ENCODE results near the gene DCLRE1B. TPM values are rescaled to one million over a fixed set of nuclear protein-coding genes. Genes with fewer than 3 reads are reported as not detected.
A peak's percentile ranks its signal among the peaks of the same experiment; 100 is the strongest.

The DCLRE1B gene
- polyA plus RNA-seq, 1 donor (not counting 4 experiments of a cell fraction or from before 2014, with no cell fraction given): 5.4 TPM

GRCh38 chr1:113870778-113871177, 34.3 kb upstream of the DCLRE1B start:
- no peak overlapping the region for H3K4me2 ChIP-seq (ENCODE audit: control insufficient read depth, extremely low read depth, insufficient read depth, low read depth, low read length)
- H2AFZ ChIP-seq (ENCODE audit: control insufficient read depth, low read length): no peak overlapping the region
- H3K9ac ChIP-seq (ENCODE audit: control insufficient read depth, extremely low read depth, insufficient read depth, low read length): no peak overlapping the region
- DNase-seq (ENCODE audit: low read depth, low spot score) (no peak), FAIRE-seq (no peak)
- H3K27me3 ChIP-seq (ENCODE audit: control insufficient read depth, extremely low read depth, insufficient read depth, low read length): no peaks in the 10 kb centered on the region
- no peaks in the 10 kb centered on the region for H3K9me1 ChIP-seq (ENCODE audit: control insufficient read depth, extremely low read depth, insufficient read depth, low read length)
- dilution Hi-C loops (cut with MboI; ENCODE audit: extremely low pct_ligation_motif_present, low sequenced_read_pairs): no loop called here
- H3K36me3 ChIP-seq (ENCODE audit: control insufficient read depth in 2 of 2, extremely low read depth in 1 of 2, insufficient read depth in 2 of 2, low read length in 2 of 2): no peaks in the 10 kb centered on the region
- no peak overlapping the region for H3K4me3 ChIP-seq (ENCODE audit: control insufficient read depth in 2 of 3, extremely low read depth in 1 of 3, insufficient read depth in 2 of 3, low read depth in 1 of 3, low read length in 3 of 3)
- no peak for TF ChIP-seq EZH2 (IDR thresholded peaks at IDR 0.05; ENCODE audit: low read length)
- TF ChIP-seq, protein P1, sequence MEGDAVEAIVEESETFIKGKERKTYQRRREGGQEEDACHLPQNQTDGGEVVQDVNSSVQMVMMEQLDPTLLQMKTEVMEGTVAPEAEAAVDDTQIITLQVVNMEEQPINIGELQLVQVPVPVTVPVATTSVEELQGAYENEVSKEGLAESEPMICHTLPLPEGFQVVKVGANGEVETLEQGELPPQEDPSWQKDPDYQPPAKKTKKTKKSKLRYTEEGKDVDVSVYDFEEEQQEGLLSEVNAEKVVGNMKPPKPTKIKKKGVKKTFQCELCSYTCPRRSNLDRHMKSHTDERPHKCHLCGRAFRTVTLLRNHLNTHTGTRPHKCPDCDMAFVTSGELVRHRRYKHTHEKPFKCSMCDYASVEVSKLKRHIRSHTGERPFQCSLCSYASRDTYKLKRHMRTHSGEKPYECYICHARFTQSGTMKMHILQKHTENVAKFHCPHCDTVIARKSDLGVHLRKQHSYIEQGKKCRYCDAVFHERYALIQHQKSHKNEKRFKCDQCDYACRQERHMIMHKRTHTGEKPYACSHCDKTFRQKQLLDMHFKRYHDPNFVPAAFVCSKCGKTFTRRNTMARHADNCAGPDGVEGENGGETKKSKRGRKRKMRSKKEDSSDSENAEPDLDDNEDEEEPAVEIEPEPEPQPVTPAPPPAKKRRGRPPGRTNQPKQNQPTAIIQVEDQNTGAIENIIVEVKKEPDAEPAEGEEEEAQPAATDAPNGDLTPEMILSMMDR (optimal IDR thresholded peaks at IDR 0.05 in 1 of 3, IDR thresholded peaks at IDR 0.05 in 1 of 3, conservative IDR thresholded peaks at IDR 0.05 in 1 of 3; ENCODE audit: extremely low read depth in 1 of 3, insufficient read depth in 2 of 3, low read length in 3 of 3): no peak
- no peaks in the 10 kb centered on the region for H3K9me3 ChIP-seq (ENCODE audit: control insufficient read depth, low read depth, low read length)
- no peak overlapping the region for H3K27ac ChIP-seq (ENCODE audit: control insufficient read depth, insufficient read depth, low read length)
- H3K79me2 ChIP-seq (ENCODE audit: control insufficient read depth, insufficient read depth, low read length): no peaks in the 10 kb centered on the region
- peaks cover 57% of the 10 kb centered on the region for H3K4me1 ChIP-seq (ENCODE audit: control insufficient read depth, extremely low read depth, insufficient read depth, low read length)
- H4K20me1 ChIP-seq (ENCODE audit: control insufficient read depth, extremely low read depth, insufficient read depth, low read length): no peaks in the 10 kb centered on the region

- dilution Hi-C loops (cut with MboI; ENCODE audit: extremely low pct_ligation_motif_present, low sequenced_read_pairs): no loop called here
- DNase-seq (ENCODE audit: low read depth, low spot score) (peak; percentile 59), FAIRE-seq (peak; percentile 90)
- Histone ChIP-seq H3K9ac (ENCODE audit: control insufficient read depth, extremely low read depth, insufficient read depth, low read length) (no peak within 1 kb of the TSS), H3K4me2 (ENCODE audit: control insufficient read depth, extremely low read depth, insufficient read depth, low read depth, low read length) (peak within 1 kb of the TSS; percentile 39), H3K4me3 (ENCODE audit: control insufficient read depth in 2 of 3, extremely low read depth in 1 of 3, insufficient read depth in 2 of 3, low read depth in 1 of 3, low read length in 3 of 3) (no peak within 1 kb of the TSS), H3K9me1 (ENCODE audit: control insufficient read depth, extremely low read depth, insufficient read depth, low read length) (no peaks in the 10 kb centered on the region), H3K27ac (ENCODE audit: control insufficient read depth, insufficient read depth, low read length) (no peak within 1 kb of the TSS), H3K36me3 (ENCODE audit: control insufficient read depth in 2 of 2, extremely low read depth in 1 of 2, insufficient read depth in 2 of 2, low read length in 2 of 2) (no peaks in the 10 kb centered on the region), H3K27me3 (ENCODE audit: control insufficient read depth, extremely low read depth, insufficient read depth, low read length) (no peaks in the 10 kb centered on the region), H3K9me3 (ENCODE audit: control insufficient read depth, low read depth, low read length) (no peaks in the 10 kb centered on the region), H3K4me1 (ENCODE audit: control insufficient read depth, extremely low read depth, insufficient read depth, low read length) (peaks cover 55% of the 10 kb centered on the region), H3K79me2 (ENCODE audit: control insufficient read depth, insufficient read depth, low read length) (no peaks in the 10 kb centered on the region), H2AFZ (ENCODE audit: control insufficient read depth, low read length) (peak within 1 kb of the TSS; percentile 59), H4K20me1 (ENCODE audit: control insufficient read depth, extremely low read depth, insufficient read depth, low read length) (no peaks in the 10 kb centered on the region)
- TF ChIP-seq EZH2 (IDR thresholded peaks at IDR 0.05; ENCODE audit: low read length): no peak
- TF ChIP-seq, protein P1 (optimal IDR thresholded peaks at IDR 0.05 in 1 of 3, IDR thresholded peaks at IDR 0.05 in 1 of 3, conservative IDR thresholded peaks at IDR 0.05 in 1 of 3; ENCODE audit: extremely low read depth in 1 of 3, insufficient read depth in 2 of 3, low read length in 3 of 3): no peak
These were observed 33.5 kb upstream of the DCLRE1B start, which contains the start of gene PTPN22 for GRCh38 chr1:113871597-113872113. PTPN22 (minus strand) TSS chr1:113871712.
